Activated T-helper 2 cell treated with anti-CD3 and anti-CD28 coated beads, Interferon-gamma antibody, Interleukin-2, Interleukin-4, amounts not matched to agents 10 μg/mL and 5 μg/mL and 100 μg/mL, durations not matched to agents 14 hours and 24 hours and 36 hours (primary cell): ENCODE measurements around the gene RRAD. TPM values are rescaled to one million over a fixed set of nuclear protein-coding genes. Genes with fewer than 3 reads are reported as not detected.

Source experiments
- total RNA-seq: library from RNA; stranded (reverse); gene quantifications from 2 replicates; pipeline ENCODE4 v1.2.3, GENCODE V29; 2022

The RRAD gene
- total RNA-seq, 1 donor from 2014 or later = 1.8 TPM

Other genes starting within 250 kb of the RRAD start
- 3.8 and 4.0 TPM in 2 replicates for gene CMTM4, start 228.8 kb downstream of the RRAD start, total RNA-seq
- 54.6 and 62.7 TPM in 2 replicates for gene DYNC1LI2, start 173.9 kb downstream of the RRAD start, total RNA-seq
- gene TERB1, start 124.0 kb downstream of the RRAD start, total RNA-seq = 0.34 TPM in 1 of 2 replicates, not detected in the other
- gene NAE1, start 94.6 kb downstream of the RRAD start, total RNA-seq = 123 and 125 TPM in 2 replicates
- gene CA7, start 81.1 kb downstream of the RRAD start, total RNA-seq = 0.59 and 1.1 TPM in 2 replicates
- gene PDP2, start 45.0 kb downstream of the RRAD start, total RNA-seq = 40.6 and 40.7 TPM in 2 replicates
- gene CDH16, start 6.7 kb downstream of the RRAD start, total RNA-seq = not detected in 2 replicates
- gene CIAO2B, start 8.9 kb upstream of the RRAD start, total RNA-seq = 161 and 165 TPM in 2 replicates
- gene CES2, start 10.0 kb upstream of the RRAD start, total RNA-seq = 35.3 and 36.8 TPM in 2 replicates
- gene CES3, start 35.7 kb upstream of the RRAD start, total RNA-seq = 9.4 and 10.6 TPM in 2 replicates
- 29.8 and 30.1 TPM in 2 replicates for gene CES4A, start 63.1 kb upstream of the RRAD start, total RNA-seq
- 156 and 159 TPM in 2 replicates for gene CBFB, start 103.6 kb upstream of the RRAD start, total RNA-seq
- 17.4 and 17.8 TPM in 2 replicates for gene PHAF1, start 184.4 kb upstream of the RRAD start, total RNA-seq
- 5.0 and 5.1 TPM in 2 replicates for gene B3GNT9, start 225.5 kb upstream of the RRAD start, total RNA-seq
- 35.0 and 38.3 TPM in 2 replicates for gene TRADD, start 234.4 kb upstream of the RRAD start, total RNA-seq
- gene FBXL8, start 234.4 kb upstream of the RRAD start, total RNA-seq = 26.4 and 26.7 TPM in 2 replicates
- gene HSF4, start 239.2 kb upstream of the RRAD start, total RNA-seq = 33.4 and 33.9 TPM in 2 replicates
- gene NOL3, start 245.0 kb upstream of the RRAD start, total RNA-seq = 27.3 and 30.1 TPM in 2 replicates